IPS DF 4.7 (cell line): ENCODE data around the gene AMMECR1.

Experiments used
- DNase-seq: peaks from one replicate; pipeline ENCODE4 v3.0.0-alpha.2; 2013; ENCODE audit warnings: low spot score; ENCODE audit errors: extremely low read depth

Gene AMMECR1

DNA sequence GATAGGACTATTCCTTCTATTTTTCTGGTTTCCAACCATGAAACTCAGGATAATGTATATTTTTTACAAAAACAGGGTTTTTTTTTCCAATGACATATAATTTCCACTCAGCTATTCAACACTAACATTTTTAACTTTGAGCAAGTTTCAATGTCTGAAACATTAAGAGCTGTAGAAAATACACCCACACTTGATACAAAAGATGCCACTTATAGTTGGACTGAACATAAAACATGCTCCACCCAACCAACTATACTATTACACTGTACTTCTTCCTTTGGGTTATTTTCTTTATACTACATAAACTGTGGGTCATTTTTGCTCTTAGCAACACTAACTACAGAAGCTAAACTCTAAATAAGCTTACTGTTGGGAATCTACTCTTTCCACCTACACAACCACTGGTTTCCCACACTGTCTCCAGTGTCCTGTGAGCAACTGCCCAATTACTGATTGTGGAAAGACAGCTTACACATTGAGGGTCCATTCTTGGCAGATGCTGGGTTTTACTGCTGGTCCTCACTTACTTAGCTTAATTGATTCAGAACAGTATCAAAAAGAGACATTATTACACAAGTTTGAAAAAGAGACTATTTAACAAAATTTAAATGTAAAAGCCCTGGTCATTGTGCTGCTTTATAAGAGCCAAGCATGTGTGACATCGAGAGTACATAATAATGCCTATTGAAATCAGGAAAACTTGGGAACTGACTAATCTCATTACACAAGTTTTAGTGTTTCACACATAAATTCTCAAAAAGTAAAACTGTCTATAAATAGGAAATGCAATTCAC lies 6.3 kb downstream of the AMMECR1 start:
- DNase-seq, result no peak

DNA sequence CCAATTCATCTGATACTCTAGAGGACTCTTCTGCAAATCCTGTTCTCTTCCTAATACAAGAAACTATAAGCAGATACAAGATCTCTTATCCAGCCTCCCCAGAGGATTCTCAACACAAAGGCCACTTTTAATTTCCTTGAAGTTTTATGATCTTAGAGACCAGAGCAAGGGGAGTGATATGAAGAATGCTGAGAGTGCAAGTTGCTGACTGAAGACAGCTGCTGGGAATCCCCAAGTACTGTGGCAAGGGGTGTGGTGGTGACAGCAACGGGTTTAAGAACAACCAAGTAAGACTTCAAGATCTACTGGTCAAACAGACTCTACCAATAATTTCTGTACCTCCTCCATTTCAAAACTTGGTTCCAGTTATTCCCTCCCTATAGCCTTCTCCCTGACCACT lies 7.0 kb downstream of the AMMECR1 start:
- no peak for DNase-seq

- DNase-seq, result no peak
These were observed 7.7 kb downstream of the AMMECR1 start for GRCh38 chrX:110310000-110310790.

- DNase-seq, result no peak
These were observed 9.7 kb downstream of the AMMECR1 start for GRCh38 chrX:110308220-110308619.

DNA sequence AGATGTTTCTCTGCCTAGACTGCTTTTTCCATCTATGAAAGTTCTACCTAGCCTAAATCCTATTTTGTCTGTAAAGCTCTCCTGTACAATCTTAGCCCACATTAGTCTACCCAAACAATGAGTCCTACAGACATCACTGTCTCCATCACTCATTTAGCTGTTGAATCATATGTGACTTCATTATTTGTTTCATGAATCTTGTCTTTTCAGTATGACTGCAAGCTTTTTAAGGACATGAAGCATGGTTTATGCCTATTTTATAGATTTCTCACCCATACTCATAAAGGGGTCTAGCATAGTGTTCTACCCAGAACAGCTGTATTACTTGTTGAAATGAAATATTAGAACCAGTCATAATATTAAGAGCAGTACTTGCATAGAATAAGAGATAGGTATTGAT lies 13.0 kb downstream of the AMMECR1 start:
- no peak for DNase-seq

- no peak for DNase-seq
These were observed 13.5 kb downstream of the AMMECR1 start for GRCh38 chrX:110304371-110304770.

GRCh38 chrX:110302975-110303374 lies 14.9 kb downstream of the AMMECR1 start:
- no peak for DNase-seq

GRCh38 chrX:110301194-110301593 lies 16.7 kb downstream of the AMMECR1 start:
- no peak for DNase-seq

GRCh38 chrX:110294087-110294486 lies 23.8 kb downstream of the AMMECR1 start:
- no peak for DNase-seq

DNA sequence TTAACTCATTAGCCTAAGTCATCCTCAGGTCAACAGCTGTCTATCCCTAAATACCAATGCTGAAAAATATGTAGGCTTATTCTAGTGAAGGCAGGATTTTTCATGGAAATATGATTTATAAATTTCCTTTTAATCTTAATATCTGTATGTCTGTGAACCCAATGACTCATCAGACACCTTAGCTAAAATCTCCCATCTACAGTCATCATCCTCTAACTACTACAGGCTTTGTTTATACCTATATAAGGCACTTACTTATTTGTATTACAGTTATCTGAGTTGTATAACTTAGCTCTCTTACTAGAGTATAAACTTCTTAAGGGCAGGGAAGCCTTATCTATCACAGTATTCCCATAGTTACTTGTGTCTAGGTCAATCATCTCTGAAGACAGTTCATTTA lies 24.2 kb downstream of the AMMECR1 start:
- no peak for DNase-seq

DNA sequence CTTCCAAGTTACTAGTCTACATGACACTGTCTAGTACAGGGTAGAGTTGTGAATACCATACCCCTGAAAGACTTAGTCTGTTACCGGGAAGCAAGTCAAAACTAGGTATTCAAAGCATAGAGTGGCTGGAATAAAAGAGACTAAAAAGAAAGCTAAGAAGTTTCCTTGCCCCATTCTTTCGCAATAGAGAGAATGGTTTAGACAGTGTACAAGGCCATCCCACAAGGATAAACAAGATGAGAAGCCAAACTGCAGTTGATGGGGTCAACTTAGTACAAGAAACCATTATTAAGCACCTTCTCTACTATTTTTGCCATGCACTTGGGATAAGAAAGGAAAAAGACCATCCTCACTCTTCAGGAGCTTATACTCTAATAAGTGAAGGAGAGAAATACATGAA lies 30.3 kb downstream of the AMMECR1 start:
- no peak for DNase-seq

GRCh38 chrX:110286106-110286505 lies 31.8 kb downstream of the AMMECR1 start:
- no peak for DNase-seq

- DNase-seq, result no peak
These were observed 33.7 kb downstream of the AMMECR1 start for GRCh38 chrX:110284159-110284558.

GRCh38 chrX:110282922-110283321 lies 35.0 kb downstream of the AMMECR1 start:
- no peak for DNase-seq

DNA sequence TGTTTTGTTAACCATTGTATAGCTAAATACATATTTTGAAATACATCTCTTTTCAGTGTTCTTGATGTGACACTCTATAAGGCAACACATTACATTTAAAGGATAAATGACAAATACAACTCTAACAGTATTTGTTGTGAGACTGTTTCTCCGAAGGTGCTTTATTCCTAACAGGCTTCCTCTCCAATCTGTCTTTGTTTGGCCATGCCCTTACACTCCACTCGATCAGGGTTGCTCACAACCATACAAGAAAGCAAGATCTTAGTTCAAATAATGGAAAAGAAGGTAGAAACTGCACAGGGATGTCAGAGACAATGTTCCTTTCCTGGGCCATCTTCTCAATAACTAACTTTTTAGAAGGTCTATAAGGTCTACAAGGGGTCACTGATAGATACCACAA lies 36.5 kb downstream of the AMMECR1 start:
- no peak for DNase-seq

GRCh38 chrX:110280954-110281353 lies 36.9 kb downstream of the AMMECR1 start:
- DNase-seq, result no peak

DNA sequence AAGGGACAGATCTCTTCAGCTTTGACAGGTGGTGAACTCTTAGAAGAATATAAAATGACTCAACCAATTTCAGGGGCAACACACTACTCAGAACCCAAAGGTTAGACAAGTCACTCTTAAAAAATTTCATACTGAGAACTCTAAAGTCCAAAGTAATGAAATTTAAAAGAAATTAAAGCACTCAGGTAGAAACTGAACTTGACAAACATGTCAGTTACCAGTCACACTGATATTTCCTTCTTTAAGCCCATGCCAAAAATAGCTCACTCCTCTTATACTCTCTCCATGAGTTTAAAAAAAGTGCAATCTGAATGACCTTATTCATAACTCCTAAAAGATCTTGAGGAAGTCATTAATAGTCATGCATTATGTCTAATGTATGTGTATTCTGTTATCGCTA lies 40.3 kb downstream of the AMMECR1 start:
- no peak for DNase-seq

DNA sequence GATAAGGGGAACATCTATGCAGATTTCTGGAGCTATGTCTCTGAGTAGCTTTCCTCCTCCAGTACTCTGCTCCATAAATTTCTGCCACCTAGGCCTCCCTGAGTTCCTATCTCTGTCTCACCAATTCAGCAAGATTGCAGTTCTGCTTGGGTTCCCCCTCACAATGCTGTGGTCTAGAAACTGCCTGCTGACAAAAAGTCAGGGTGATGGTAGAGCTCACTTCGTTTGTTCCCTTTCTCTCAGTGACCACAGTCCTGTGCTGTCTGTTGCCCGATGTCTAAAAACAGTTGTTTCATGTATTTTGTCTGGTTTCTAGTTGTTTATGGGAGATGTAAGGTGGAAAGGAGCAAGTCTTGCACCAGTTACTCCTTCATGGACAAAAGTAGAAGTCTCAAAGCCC lies 41.1 kb downstream of the AMMECR1 start:
- no peak for DNase-seq

DNA sequence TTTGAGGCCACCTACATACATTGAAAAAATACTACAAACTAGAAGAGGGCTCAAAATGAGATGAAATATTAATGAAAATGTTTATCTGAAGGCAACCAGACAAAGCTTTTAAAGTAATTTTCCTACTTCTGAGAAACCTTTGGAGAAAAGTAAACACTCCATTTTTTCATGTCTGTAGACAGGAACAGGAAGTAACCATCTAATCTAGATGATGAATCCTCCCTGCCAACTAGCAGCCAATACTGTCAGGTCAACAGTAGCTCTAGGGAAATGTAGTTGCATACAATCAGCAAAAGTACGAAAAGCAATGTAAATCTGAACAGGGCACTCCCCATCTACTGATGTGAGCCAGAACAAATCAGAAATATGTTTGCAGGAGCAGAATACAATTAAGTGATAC lies 49.0 kb downstream of the AMMECR1 start:
- no peak for DNase-seq

GRCh38 chrX:110268395-110268794 lies 49.5 kb downstream of the AMMECR1 start:
- no peak for DNase-seq

DNA sequence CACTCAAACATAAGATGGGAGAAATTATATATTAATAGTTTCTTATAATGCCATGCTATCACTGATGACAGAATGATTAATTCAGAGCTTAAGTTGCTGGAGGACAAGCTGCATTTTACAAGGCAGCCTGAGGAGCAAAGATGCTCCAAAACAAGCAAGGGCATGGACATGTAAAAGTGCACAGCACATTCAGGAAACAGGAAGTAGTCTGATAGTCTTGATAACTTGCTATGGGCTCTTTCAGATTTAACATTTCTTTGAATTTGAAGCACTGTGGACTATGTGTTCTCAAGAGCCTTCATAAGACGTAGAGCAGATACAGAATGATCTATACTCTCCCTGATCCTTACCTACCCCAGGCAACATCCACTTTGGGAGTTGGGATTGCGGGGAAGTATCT lies 50.0 kb downstream of the AMMECR1 start:
- DNase-seq, result no peak

- no peak for DNase-seq
These were observed 52.2 kb downstream of the AMMECR1 start for GRCh38 chrX:110265661-110266060.

- DNase-seq, result no peak
These were observed 58.8 kb downstream of the AMMECR1 start for GRCh38 chrX:110259117-110259516.
